Anterior cingulate cortex (tissue), 58 donors: ENCODE measurements around the gene SP3.
A peak's percentile ranks its signal among the peaks of the same experiment; 100 is the strongest.

ENCODE experiments used
- DNase-seq, 58 donors: peaks; one replicate each; lab custom pipeline; 2025; lab: John Stamatoyannopoulos, UW

SP3 gene

DNA sequence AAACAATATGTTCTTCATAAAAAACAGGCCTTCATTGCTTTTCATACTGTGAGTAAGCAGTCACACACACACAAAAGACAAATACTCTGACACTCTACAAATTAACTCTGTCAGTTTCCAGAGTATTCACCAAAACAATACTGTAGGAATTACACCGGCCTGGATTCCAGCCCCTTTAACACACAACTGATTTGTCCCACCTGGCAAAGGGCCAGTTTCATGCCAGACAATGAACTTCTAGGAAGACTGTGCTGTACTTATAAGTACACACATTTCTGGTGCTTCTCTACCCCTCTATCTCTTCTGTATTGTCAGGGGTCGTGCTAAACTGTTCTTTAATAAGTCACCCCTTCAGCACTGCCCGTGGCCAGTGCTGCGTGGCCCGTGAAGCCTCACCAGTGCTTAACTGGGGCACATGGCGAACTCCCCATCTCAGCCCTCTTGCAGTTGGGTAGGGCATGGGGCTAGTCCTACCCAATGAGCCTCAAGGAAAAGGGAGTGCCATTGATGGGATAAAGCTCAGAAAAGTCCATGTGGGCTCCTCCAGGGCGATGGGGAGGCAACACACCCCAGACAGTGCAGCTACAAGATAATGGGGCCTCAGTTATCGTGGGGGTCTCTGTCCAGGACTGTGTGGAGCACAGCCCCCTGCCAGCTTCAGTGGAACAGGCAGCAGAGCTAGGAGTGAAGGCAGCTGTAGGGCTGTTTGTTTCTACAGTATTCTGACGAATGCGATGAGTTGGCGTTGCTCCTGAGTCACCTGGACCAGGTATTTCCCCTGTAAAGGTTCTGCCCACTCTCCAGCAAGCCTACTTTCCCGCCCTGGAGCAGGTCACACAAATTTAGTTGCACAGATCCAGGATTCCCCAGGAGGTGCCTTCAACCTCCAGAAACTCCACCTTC, 99.0 kb downstream of the SP3 start:
- no peak for DNase-seq

GRCh38 chr2:173862612-173863217, 102.5 kb downstream of the SP3 start:
- no peak for DNase-seq

GRCh38 chr2:173860566-173860965, 104.6 kb downstream of the SP3 start:
- no peak for DNase-seq

- peak in 2 of 58 donors; percentile 1 to 14 for DNase-seq
Observed at GRCh38 chr2:173860082-173860481, 105.1 kb downstream of the SP3 start.

- DNase-seq, result no peak
Observed at GRCh38 chr2:173858291-173858731, 106.9 kb downstream of the SP3 start.
